Esophagus (tissue), 2 donors: ENCODE results near the gene PTX4. TPM values are rescaled to one million over a fixed set of nuclear protein-coding genes. Genes with fewer than 3 reads are reported as not detected.
A peak's percentile ranks its signal among the peaks of the same experiment; 100 is the strongest.

ENCODE experiments used
- H3K27ac ChIP-seq, 2 donors: one replicate each; pipeline ENCODE4 v1.5.1; 2013; ENCODE audit warnings: low read depth in 2 of 2, mild to moderate bottlenecking in 2 of 2, inconsistent platforms in 1 of 2, low read length in 1 of 2, moderate library complexity in 1 of 2
- H3K27me3 ChIP-seq, 2 donors: one replicate each; pipeline ENCODE4 v1.6.1; 2013; ENCODE audit warnings: low read length in 2 of 2, control low read depth in 1 of 2, mild to moderate bottlenecking in 1 of 2; ENCODE audit not compliant: insufficient read depth in 2 of 2, control insufficient read depth in 1 of 2
- H3K36me3 ChIP-seq, 2 donors: one replicate each; pipeline ENCODE4 v1.6.1; 2013; ENCODE audit warnings: low read length in 1 of 2; ENCODE audit not compliant: control insufficient read depth in 2 of 2, insufficient read depth in 2 of 2
- H3K4me1 ChIP-seq, 2 donors: one replicate each; pipeline ENCODE4 v1.6.1; 2013; ENCODE audit warnings: low read length in 1 of 2; ENCODE audit not compliant: control insufficient read depth in 2 of 2, insufficient read depth in 2 of 2
- H3K4me3 ChIP-seq, 2 donors: one replicate each; pipeline ENCODE4 v1.5.1; 2013; ENCODE audit warnings: low read length in 2 of 2, mild to moderate bottlenecking in 2 of 2, low read depth in 1 of 2, moderate library complexity in 1 of 2
- H3K9me3 ChIP-seq, 2 donors: one replicate each; pipeline ENCODE4 v1.6.1; 2013; ENCODE audit warnings: mild to moderate bottlenecking in 2 of 2, low read depth in 1 of 2, low read length in 1 of 2, moderate library complexity in 1 of 2; ENCODE audit not compliant: control insufficient read depth in 2 of 2, insufficient read depth in 1 of 2
- WGBS, 2 donors: extraction: QIAGEN DNeasy Blood & Tissue Kit; methylation state at CpG; one replicate each; pipeline ENCODE4 v1.1.7; 2013; 5-methylcytosine and 5-hydroxymethylcytosine counted together
- polyA plus RNA-seq, 2 donors: library from polyadenylated mRNA; stranded (reverse); fragments of 200-250 nt; gene quantifications; one replicate each; pipeline ENCODE4 v1.2.3, GENCODE V29; 2013
- donor health status: healthy with polysubstance abuse.
- donor health status: Bipolar disorder and iron deficiency.

Gene PTX4
- polyA plus RNA-seq, 2 donors = not detected

GRCh38 chr16:1532081-1532760 lies 43.5 kb upstream of the PTX4 start:
- Histone ChIP-seq H3K27me3 (no peaks in the 10 kb centered on the region), H3K4me3 (no peak overlapping the region), H3K4me1 (peaks cover 0 to 52% of the 10 kb centered on the region in 2 donors), H3K36me3 (peaks cover 0 to 10% of the 10 kb centered on the region in 2 donors), H3K27ac (peak overlapping the region; percentile 88 to 95), H3K9me3 (no peaks in the 10 kb centered on the region)
- 32 to 57% methylated on average over 24 to 28 of the region's 28 CpGs for WGBS, 2 donors

GRCh38 chr16:1531638-1531910 lies 42.8 kb upstream of the PTX4 start:
- peaks cover 0 to 4% of the 10 kb centered on the region in 2 donors for H3K36me3 ChIP-seq
- H3K4me1 ChIP-seq = peaks cover 0 to 46% of the 10 kb centered on the region in 2 donors
- no peaks in the 10 kb centered on the region for H3K9me3 ChIP-seq
- no peaks in the 10 kb centered on the region for H3K27me3 ChIP-seq
- WGBS, 2 donors = 84 to 85% methylated on average over 14 of the region's 14 CpGs
- peak overlapping the region; percentile 73 to 95 for H3K27ac ChIP-seq
- no peak overlapping the region for H3K4me3 ChIP-seq

GRCh38 chr16:1530883-1531637 lies 42.3 kb upstream of the PTX4 start:
- H3K27me3 ChIP-seq = no peaks in the 10 kb centered on the region
- no peaks in the 10 kb centered on the region for H3K9me3 ChIP-seq
- no peak overlapping the region for H3K4me3 ChIP-seq
- peaks cover 0 to 3% of the 10 kb centered on the region in 2 donors for H3K36me3 ChIP-seq
- 52 to 69% methylated on average over 31 to 35 of the region's 35 CpGs for WGBS, 2 donors
- H3K27ac ChIP-seq = peak overlapping the region; percentile 73 to 95
- H3K4me1 ChIP-seq = peaks cover 0 to 44% of the 10 kb centered on the region in 2 donors

GRCh38 chr16:1530349-1530882 lies 41.7 kb upstream of the PTX4 start:
- no peak overlapping the region for H3K4me3 ChIP-seq
- no peaks in the 10 kb centered on the region for H3K27me3 ChIP-seq
- H3K9me3 ChIP-seq = no peaks in the 10 kb centered on the region
- H3K36me3 ChIP-seq = peaks cover 0 to 3% of the 10 kb centered on the region in 2 donors
- 51 to 67% methylated on average over 27 of the region's 27 CpGs for WGBS, 2 donors
- peaks cover 0 to 44% of the 10 kb centered on the region in 2 donors for H3K4me1 ChIP-seq
- H3K27ac ChIP-seq = peak overlapping the region; percentile 73 to 95

- H3K4me3 ChIP-seq = no peak overlapping the region
- H3K9me3 ChIP-seq = no peaks in the 10 kb centered on the region
- 68 to 72% methylated on average over 29 of the region's 29 CpGs for WGBS, 2 donors
- H3K27ac ChIP-seq = peak overlapping the region in 1 of 2 donors; percentile 16
- peaks cover 0 to 3% of the 10 kb centered on the region in 2 donors for H3K36me3 ChIP-seq
- H3K27me3 ChIP-seq = no peaks in the 10 kb centered on the region
- H3K4me1 ChIP-seq = peaks cover 0 to 43% of the 10 kb centered on the region in 2 donors
Measured at GRCh38 chr16:1528921-1529537, 40.3 kb upstream of the PTX4 start.

- no peak overlapping the region for H3K27ac ChIP-seq
- peaks cover 0 to 43% of the 10 kb centered on the region in 2 donors for H3K4me1 ChIP-seq
Measured at GRCh38 chr16:1527836-1528811, 39.4 kb upstream of the PTX4 start.

GRCh38 chr16:1526608-1527555 lies 38.1 kb upstream of the PTX4 start:
- Histone ChIP-seq H3K36me3 (peaks cover 0 to 2% of the 10 kb centered on the region in 2 donors), H3K9me3 (no peaks in the 10 kb centered on the region), H3K4me1 (peaks cover 0 to 31% of the 10 kb centered on the region in 2 donors), H3K4me3 (no peak overlapping the region), H3K27me3 (no peaks in the 10 kb centered on the region), H3K27ac (no peak overlapping the region)
- WGBS, 2 donors = 83% methylated on average over 28 to 38 of the region's 38 CpGs

More at GRCh38 chr16:1527836-1528811, 39.4 kb upstream of the PTX4 start:
- Histone ChIP-seq H3K36me3 (peaks cover 0 to 2% of the 10 kb centered on the region in 2 donors), H3K9me3 (no peaks in the 10 kb centered on the region), H3K4me3 (no peak overlapping the region), H3K27me3 (no peaks in the 10 kb centered on the region)
- WGBS, 2 donors = 64 to 69% methylated on average over 42 of the region's 42 CpGs

- Histone ChIP-seq H3K27ac (no peak overlapping the region), H3K4me3 (no peak overlapping the region), H3K4me1 (peaks cover 0 to 24% of the 10 kb centered on the region in 2 donors), H3K27me3 (no peaks in the 10 kb centered on the region), H3K9me3 (no peaks in the 10 kb centered on the region), H3K36me3 (peaks cover 0 to 2% of the 10 kb centered on the region in 2 donors)
- WGBS, 2 donors = 83 to 87% methylated on average over 42 to 44 of the region's 44 CpGs
Measured at GRCh38 chr16:1525871-1526607, 37.3 kb upstream of the PTX4 start.
